C4-2B (cell line): Measurements from ENCODE around the gene KAZN.

Source experiments
- H3K27ac ChIP-seq: fragments of 450-650 bp; 2 replicates; pipeline ENCODE4 v1.5.1; 2017
- CTCF ChIP-seq: fragments of 450-650 bp; conservative IDR thresholded peaks from 2 replicates; pipeline ENCODE4 v1.5.1; 2017; ENCODE audit warnings: mild to moderate bottlenecking
- ZFX ChIP-seq: fragments of 450-650 bp; IDR thresholded peaks from 2 replicates; pipeline ENCODE4 v1.6.1; 2017

Gene KAZN

GRCh38 chr1:15046487-15047165 is 448.1 kb downstream of the KAZN start:
- H3K27ac ChIP-seq, result no peak overlapping the region
- TF ChIP-seq CTCF (peak; percentile 82), ZFX (no peak)

GRCh38 chr1:15047237-15047636 is 448.8 kb downstream of the KAZN start:
- no peak overlapping the region for H3K27ac ChIP-seq
- no peak for TF ChIP-seq ZFX
- TF ChIP-seq CTCF, result no peak

- no peak for TF ChIP-seq CTCF
- TF ChIP-seq ZFX, result no peak
- H3K27ac ChIP-seq, result no peak overlapping the region
Observed at GRCh38 chr1:15048437-15048980, 450.0 kb downstream of the KAZN start.

- H3K27ac ChIP-seq, result no peak overlapping the region
Observed at GRCh38 chr1:15049067-15049466, 450.6 kb downstream of the KAZN start.

GRCh38 chr1:15051882-15052528 is 453.5 kb downstream of the KAZN start:
- H3K27ac ChIP-seq, result no peak overlapping the region
- TF ChIP-seq ZFX, result no peak
- TF ChIP-seq CTCF, result no peak

More at GRCh38 chr1:15049067-15049466, 450.6 kb downstream of the KAZN start:
- TF ChIP-seq CTCF (no peak), ZFX (no peak)

- TF ChIP-seq ZFX, result no peak
- H3K27ac ChIP-seq, result no peak overlapping the region
Observed at GRCh38 chr1:15053153-15053552, 454.7 kb downstream of the KAZN start.

- no peak overlapping the region for H3K27ac ChIP-seq
- no peak for TF ChIP-seq CTCF
- no peak for TF ChIP-seq ZFX
Observed at GRCh38 chr1:15055736-15056415, 457.4 kb downstream of the KAZN start.
